Measurements from ENCODE around the gene KRT78. TPM values are rescaled to one million over a fixed set of nuclear protein-coding genes. Genes with fewer than 3 reads are reported as not detected.

KRT78 gene
- total RNA-seq, 1 experiment from 2014 or later, result not detected

DNA sequence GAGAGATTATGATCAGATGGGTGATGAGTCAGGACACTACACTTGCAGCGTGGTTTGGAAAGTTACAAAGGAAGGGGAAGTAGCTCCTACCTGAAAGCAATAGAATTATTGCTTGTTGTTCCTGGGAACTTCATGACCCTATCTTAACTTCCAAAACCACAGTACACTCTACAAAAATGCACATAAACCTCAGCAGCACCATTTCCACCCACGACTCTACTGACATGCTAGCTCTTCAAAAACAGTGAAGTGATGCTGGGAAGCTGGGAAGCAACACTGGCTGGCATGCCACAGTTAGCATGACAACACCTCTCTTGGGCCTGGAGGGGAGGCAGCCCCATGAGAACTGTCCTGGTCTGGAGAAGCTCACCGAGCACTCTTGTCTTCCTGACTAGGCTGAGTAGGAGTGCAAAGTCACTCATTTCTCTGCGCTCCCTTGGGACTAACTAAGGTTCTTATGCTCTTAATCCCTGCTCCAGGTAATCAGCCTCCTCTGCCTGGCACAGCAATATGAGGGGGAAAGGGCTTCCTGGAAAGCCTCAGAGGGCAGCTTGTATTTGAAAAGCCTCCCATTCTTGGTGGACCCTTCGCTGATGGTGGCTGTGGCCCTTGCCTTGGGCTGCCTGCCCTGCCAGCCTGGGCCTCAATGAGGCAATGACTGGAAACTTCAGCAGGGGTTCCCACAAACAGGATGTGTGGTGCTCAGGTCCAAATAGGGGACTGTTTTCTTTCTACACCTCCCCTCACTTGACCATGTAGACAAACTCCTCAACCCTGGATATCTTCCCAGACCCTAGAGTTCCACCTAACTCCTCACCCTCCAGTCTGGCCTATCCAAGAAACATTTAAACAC is 54.1 kb downstream of the KRT78 start:
- Histone ChIP-seq H3K9me3 (ENCODE audit: low read depth, low read length, poor library complexity, severe bottlenecking) (no peaks in the 10 kb centered on the region), H3K27ac (ENCODE audit: low read depth, low read length, poor library complexity, severe bottlenecking) (no peak overlapping the region), H3K27me3 (replicated peaks; ENCODE audit: insufficient read depth, low read depth, low read length, poor library complexity) (no peaks in the 10 kb centered on the region), H3K36me3 (ENCODE audit: insufficient read depth, low read length, poor library complexity, severe bottlenecking) (no peaks in the 10 kb centered on the region), H3K4me3 (ENCODE audit: low read depth, low read length, poor library complexity, severe bottlenecking) (no peak overlapping the region), H3K4me1 (ENCODE audit: insufficient read depth, low read length, poor library complexity, severe bottlenecking) (no peaks in the 10 kb centered on the region)
- TF ChIP-seq, protein P1, sequence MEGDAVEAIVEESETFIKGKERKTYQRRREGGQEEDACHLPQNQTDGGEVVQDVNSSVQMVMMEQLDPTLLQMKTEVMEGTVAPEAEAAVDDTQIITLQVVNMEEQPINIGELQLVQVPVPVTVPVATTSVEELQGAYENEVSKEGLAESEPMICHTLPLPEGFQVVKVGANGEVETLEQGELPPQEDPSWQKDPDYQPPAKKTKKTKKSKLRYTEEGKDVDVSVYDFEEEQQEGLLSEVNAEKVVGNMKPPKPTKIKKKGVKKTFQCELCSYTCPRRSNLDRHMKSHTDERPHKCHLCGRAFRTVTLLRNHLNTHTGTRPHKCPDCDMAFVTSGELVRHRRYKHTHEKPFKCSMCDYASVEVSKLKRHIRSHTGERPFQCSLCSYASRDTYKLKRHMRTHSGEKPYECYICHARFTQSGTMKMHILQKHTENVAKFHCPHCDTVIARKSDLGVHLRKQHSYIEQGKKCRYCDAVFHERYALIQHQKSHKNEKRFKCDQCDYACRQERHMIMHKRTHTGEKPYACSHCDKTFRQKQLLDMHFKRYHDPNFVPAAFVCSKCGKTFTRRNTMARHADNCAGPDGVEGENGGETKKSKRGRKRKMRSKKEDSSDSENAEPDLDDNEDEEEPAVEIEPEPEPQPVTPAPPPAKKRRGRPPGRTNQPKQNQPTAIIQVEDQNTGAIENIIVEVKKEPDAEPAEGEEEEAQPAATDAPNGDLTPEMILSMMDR (conservative IDR thresholded peaks at IDR 0.05; ENCODE audit: low read depth, low read length), result no peak
- no peak for TF ChIP-seq EZH2 (IDR thresholded peaks at IDR 0.05; ENCODE audit: borderline replicate concordance, low read depth, low read length, poor library complexity, severe bottlenecking)
- intact Hi-C loops (cut with micrococcal nuclease; ENCODE audit: unreplicated experiment), result no loop called here
- CTCF ChIA-PET, result no interaction called here
- POLR2A ChIA-PET (ENCODE audit: low non-redundant PET), result no interaction called here
- no peak for DNase-seq (ENCODE audit: low spot score)
- BruUV-seq (replicated peaks), result no TSS peak

- Histone ChIP-seq H3K27ac (ENCODE audit: low read depth, low read length, poor library complexity, severe bottlenecking) (no peak overlapping the region), H3K27me3 (replicated peaks; ENCODE audit: insufficient read depth, low read depth, low read length, poor library complexity) (no peaks in the 10 kb centered on the region), H3K9me3 (ENCODE audit: low read depth, low read length, poor library complexity, severe bottlenecking) (no peaks in the 10 kb centered on the region), H3K36me3 (ENCODE audit: insufficient read depth, low read length, poor library complexity, severe bottlenecking) (no peaks in the 10 kb centered on the region), H3K4me3 (ENCODE audit: low read depth, low read length, poor library complexity, severe bottlenecking) (no peak overlapping the region), H3K4me1 (ENCODE audit: insufficient read depth, low read length, poor library complexity, severe bottlenecking) (no peaks in the 10 kb centered on the region)
- no TSS peak for BruUV-seq (replicated peaks)
- no peak for DNase-seq (ENCODE audit: low spot score)
- intact Hi-C loops (cut with micrococcal nuclease; ENCODE audit: unreplicated experiment), result no loop called here
- ChIA-PET CTCF (no interaction called here), POLR2A (ENCODE audit: low non-redundant PET) (no interaction called here)
- TF ChIP-seq EZH2 (IDR thresholded peaks at IDR 0.05; ENCODE audit: borderline replicate concordance, low read depth, low read length, poor library complexity, severe bottlenecking), result no peak
- TF ChIP-seq, protein P1 (conservative IDR thresholded peaks at IDR 0.05; ENCODE audit: low read depth, low read length), result no peak
These were observed 56.4 kb downstream of the KRT78 start for GRCh38 chr12:52792185-52793029.

DNA sequence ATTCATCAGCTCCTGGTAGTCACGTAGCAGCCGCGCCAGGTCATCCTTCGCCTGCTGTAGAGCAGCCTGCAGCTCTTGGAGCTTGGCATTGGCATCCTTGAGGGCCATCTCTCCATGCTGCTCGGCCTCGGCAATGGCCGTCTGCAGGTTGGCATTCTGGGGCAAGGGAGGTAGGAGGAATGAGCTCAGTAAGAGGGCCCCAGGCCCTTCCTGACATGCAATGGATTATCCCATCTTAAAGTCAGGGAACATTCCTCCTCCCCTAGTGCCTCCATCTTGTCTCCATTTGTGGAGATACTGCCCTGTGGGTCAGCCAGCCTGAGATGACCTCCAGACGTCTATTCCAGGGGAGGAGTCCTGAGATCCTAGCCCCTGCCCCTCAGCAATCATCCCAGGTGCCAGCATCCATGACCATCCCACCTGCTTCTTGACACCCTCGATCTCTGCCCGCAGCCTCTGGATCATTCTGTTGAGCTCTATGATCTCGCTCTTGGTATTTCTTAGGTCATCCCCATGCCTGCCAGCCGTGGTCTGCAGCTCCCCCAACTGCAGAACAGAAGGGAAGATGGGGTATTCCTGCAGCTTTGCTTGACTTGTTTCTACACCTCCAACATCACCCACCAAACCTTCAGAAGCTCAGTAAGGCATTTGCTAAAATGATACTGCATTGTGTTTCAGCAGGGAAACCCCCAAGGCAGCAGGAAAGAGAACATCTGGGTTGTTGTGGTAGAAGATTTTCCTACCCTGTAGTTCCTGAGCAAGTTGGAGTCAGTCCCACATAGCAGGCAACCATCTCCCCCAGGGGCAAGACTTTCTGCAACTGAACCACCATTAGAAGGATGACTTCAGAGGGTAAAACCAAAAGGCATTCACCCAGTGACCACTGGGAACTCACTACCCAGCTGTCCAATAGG is 57.3 kb downstream of the KRT78 start:
- no peak for TF ChIP-seq EZH2 (IDR thresholded peaks at IDR 0.05; ENCODE audit: borderline replicate concordance, low read depth, low read length, poor library complexity, severe bottlenecking)
- TF ChIP-seq, protein P1 (conservative IDR thresholded peaks at IDR 0.05; ENCODE audit: low read depth, low read length), result no peak
- ChIA-PET POLR2A (ENCODE audit: low non-redundant PET) (no interaction called here), CTCF (no interaction called here)
- Histone ChIP-seq H3K27me3 (replicated peaks; ENCODE audit: insufficient read depth, low read depth, low read length, poor library complexity) (no peaks in the 10 kb centered on the region), H3K4me3 (ENCODE audit: low read depth, low read length, poor library complexity, severe bottlenecking) (no peak overlapping the region), H3K4me1 (ENCODE audit: insufficient read depth, low read length, poor library complexity, severe bottlenecking) (no peaks in the 10 kb centered on the region), H3K36me3 (ENCODE audit: insufficient read depth, low read length, poor library complexity, severe bottlenecking) (no peaks in the 10 kb centered on the region), H3K9me3 (ENCODE audit: low read depth, low read length, poor library complexity, severe bottlenecking) (no peaks in the 10 kb centered on the region), H3K27ac (ENCODE audit: low read depth, low read length, poor library complexity, severe bottlenecking) (no peak overlapping the region)
- no TSS peak for BruUV-seq (replicated peaks)
- DNase-seq (ENCODE audit: low spot score), result no peak
- intact Hi-C loops (cut with micrococcal nuclease; ENCODE audit: unreplicated experiment), result no loop called here

Measured in A673 (cell line).